SH-SY5Y (cell line): ENCODE measurements around the gene UNC5CL.

Experiments
- GATA2 ChIP-seq: IDR thresholded peaks from 2 replicates; pipeline ENCODE4 v1.6.1; 2011; ENCODE audit warnings: mild to moderate bottlenecking, low read depth, low read length
- GATA3 ChIP-seq: IDR thresholded peaks from 2 replicates; pipeline ENCODE4 v1.6.1; 2011; ENCODE audit warnings: low read depth, mild to moderate bottlenecking, low read length, moderate library complexity

GRCh38 chr6:41038205-41038604 lies 816 bp downstream of the UNC5CL start:
- TF ChIP-seq GATA3 (no peak), GATA2 (no peak)
